ENCODE data around the gene PRRX2. TPM values are rescaled to one million over a fixed set of nuclear protein-coding genes. Genes with fewer than 3 reads are reported as not detected.

The PRRX2 gene
- total RNA-seq, 1 experiment from 2014 or later, result 12.7 TPM

DNA sequence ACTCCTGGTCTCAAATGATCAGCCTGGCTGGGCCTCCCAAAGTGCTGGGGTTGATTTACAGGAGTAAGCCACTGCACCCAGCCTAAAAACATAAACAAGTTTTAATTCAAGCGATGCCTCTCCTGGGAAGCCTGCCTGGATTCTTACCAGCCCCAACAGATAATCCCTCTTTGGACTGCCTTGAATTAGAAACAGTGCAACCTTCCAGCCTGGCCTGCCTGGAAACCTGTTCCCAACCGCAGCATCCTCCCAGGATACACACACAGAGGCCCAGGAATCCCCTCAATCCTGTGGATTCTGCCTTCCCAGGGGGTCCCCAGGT lies 68.1 kb downstream of the PRRX2 start:
- CTCF ChIA-PET, result interaction anchor here (0.5 kb wide), 1 partner anchor 8 kb away, joined by 3 read pairs; no protein-coding TSS in a partner anchor
- DNase-seq (ENCODE audit: low spot score), result no peak
- H3K36me3 ChIP-seq (ENCODE audit: insufficient read depth, low read length, poor library complexity, severe bottlenecking), result no peaks in the 10 kb centered on the region
- no peak overlapping the region for H3K27ac ChIP-seq (ENCODE audit: low read depth, low read length, poor library complexity, severe bottlenecking)
- intact Hi-C loops (cut with micrococcal nuclease; ENCODE audit: unreplicated experiment), result no loop called here
- no peaks in the 10 kb centered on the region for H3K27me3 ChIP-seq (replicated peaks; ENCODE audit: insufficient read depth, low read depth, low read length, poor library complexity)
- H3K9me3 ChIP-seq (ENCODE audit: low read depth, low read length, poor library complexity, severe bottlenecking), result no peaks in the 10 kb centered on the region
- POLR2A ChIA-PET (ENCODE audit: low non-redundant PET), result no interaction called here
- no peak overlapping the region for H3K4me3 ChIP-seq (ENCODE audit: low read depth, low read length, poor library complexity, severe bottlenecking)
- TF ChIP-seq EZH2 (IDR thresholded peaks at IDR 0.05; ENCODE audit: borderline replicate concordance, low read depth, low read length, poor library complexity, severe bottlenecking), result no peak
- TF ChIP-seq, protein P1, sequence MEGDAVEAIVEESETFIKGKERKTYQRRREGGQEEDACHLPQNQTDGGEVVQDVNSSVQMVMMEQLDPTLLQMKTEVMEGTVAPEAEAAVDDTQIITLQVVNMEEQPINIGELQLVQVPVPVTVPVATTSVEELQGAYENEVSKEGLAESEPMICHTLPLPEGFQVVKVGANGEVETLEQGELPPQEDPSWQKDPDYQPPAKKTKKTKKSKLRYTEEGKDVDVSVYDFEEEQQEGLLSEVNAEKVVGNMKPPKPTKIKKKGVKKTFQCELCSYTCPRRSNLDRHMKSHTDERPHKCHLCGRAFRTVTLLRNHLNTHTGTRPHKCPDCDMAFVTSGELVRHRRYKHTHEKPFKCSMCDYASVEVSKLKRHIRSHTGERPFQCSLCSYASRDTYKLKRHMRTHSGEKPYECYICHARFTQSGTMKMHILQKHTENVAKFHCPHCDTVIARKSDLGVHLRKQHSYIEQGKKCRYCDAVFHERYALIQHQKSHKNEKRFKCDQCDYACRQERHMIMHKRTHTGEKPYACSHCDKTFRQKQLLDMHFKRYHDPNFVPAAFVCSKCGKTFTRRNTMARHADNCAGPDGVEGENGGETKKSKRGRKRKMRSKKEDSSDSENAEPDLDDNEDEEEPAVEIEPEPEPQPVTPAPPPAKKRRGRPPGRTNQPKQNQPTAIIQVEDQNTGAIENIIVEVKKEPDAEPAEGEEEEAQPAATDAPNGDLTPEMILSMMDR (conservative IDR thresholded peaks at IDR 0.05; ENCODE audit: low read depth, low read length), result no peak
- H3K4me1 ChIP-seq (ENCODE audit: insufficient read depth, low read length, poor library complexity, severe bottlenecking), result no peaks in the 10 kb centered on the region
- BruUV-seq (replicated peaks), result no TSS peak

DNA sequence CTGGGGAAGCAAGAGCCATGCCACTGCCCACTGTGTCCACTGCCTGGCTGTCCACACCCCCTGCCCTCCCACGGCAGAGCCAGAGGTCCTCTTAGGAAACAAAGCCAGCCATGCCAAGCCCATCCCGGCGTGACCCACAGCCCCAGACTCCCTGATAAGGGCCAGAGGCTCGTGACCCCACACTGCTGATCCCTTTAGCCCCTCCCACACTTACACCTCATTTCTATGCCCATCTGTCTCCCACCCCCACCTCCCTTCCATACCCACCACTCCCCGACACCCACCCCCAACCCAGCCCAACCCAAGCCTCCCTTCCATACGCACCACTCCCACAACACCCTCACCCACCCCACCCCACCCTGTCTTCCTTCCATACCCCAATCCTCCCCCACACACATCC lies 70.1 kb downstream of the PRRX2 start:
- ChIA-PET POLR2A (ENCODE audit: low non-redundant PET) (interaction anchor here (0.6 kb wide), 1 partner anchor 934 kb away, joined by 7 read pairs; no protein-coding TSS in a partner anchor), CTCF (no interaction called here)
- Histone ChIP-seq H3K27me3 (replicated peaks; ENCODE audit: insufficient read depth, low read depth, low read length, poor library complexity) (no peaks in the 10 kb centered on the region), H3K36me3 (ENCODE audit: insufficient read depth, low read length, poor library complexity, severe bottlenecking) (no peaks in the 10 kb centered on the region), H3K9me3 (ENCODE audit: low read depth, low read length, poor library complexity, severe bottlenecking) (no peaks in the 10 kb centered on the region), H3K27ac (ENCODE audit: low read depth, low read length, poor library complexity, severe bottlenecking) (no peak overlapping the region), H3K4me3 (ENCODE audit: low read depth, low read length, poor library complexity, severe bottlenecking) (no peak overlapping the region), H3K4me1 (ENCODE audit: insufficient read depth, low read length, poor library complexity, severe bottlenecking) (no peaks in the 10 kb centered on the region)
- intact Hi-C loops (cut with micrococcal nuclease; ENCODE audit: unreplicated experiment), result no loop called here
- TF ChIP-seq, protein P1 (conservative IDR thresholded peaks at IDR 0.05; ENCODE audit: low read depth, low read length), result no peak
- TF ChIP-seq EZH2 (IDR thresholded peaks at IDR 0.05; ENCODE audit: borderline replicate concordance, low read depth, low read length, poor library complexity, severe bottlenecking), result no peak
- no peak for DNase-seq (ENCODE audit: low spot score)
- BruUV-seq (replicated peaks), result no TSS peak

GRCh38 chr9:129736334-129736733 lies 70.9 kb downstream of the PRRX2 start:
- intact Hi-C loops (cut with micrococcal nuclease; ENCODE audit: unreplicated experiment), result loop anchor here (2.0 kb wide), 1 partner anchor 54 kb away; no protein-coding TSS in a partner anchor
- DNase-seq (ENCODE audit: low spot score), result no peak
- H3K9me3 ChIP-seq (ENCODE audit: low read depth, low read length, poor library complexity, severe bottlenecking), result no peaks in the 10 kb centered on the region
- H3K4me1 ChIP-seq (ENCODE audit: insufficient read depth, low read length, poor library complexity, severe bottlenecking), result no peaks in the 10 kb centered on the region
- no peak overlapping the region for H3K27ac ChIP-seq (ENCODE audit: low read depth, low read length, poor library complexity, severe bottlenecking)
- no peaks in the 10 kb centered on the region for H3K36me3 ChIP-seq (ENCODE audit: insufficient read depth, low read length, poor library complexity, severe bottlenecking)
- no peak for TF ChIP-seq EZH2 (IDR thresholded peaks at IDR 0.05; ENCODE audit: borderline replicate concordance, low read depth, low read length, poor library complexity, severe bottlenecking)
- no TSS peak for BruUV-seq (replicated peaks)
- H3K27me3 ChIP-seq (replicated peaks; ENCODE audit: insufficient read depth, low read depth, low read length, poor library complexity), result no peaks in the 10 kb centered on the region
- POLR2A ChIA-PET (ENCODE audit: low non-redundant PET), result interaction anchor here (0.6 kb wide), 1 partner anchor 933 kb away, joined by 7 read pairs; no protein-coding TSS in a partner anchor
- CTCF ChIA-PET, result interaction anchor here (0.7 kb wide), 1 partner anchor 604 kb away, joined by 3 read pairs; no protein-coding TSS in a partner anchor
- no peak overlapping the region for H3K4me3 ChIP-seq (ENCODE audit: low read depth, low read length, poor library complexity, severe bottlenecking)
